H1 (cell line): ENCODE data around the gene LRRC14B. TPM values are rescaled to one million over a fixed set of nuclear protein-coding genes. Genes with fewer than 3 reads are reported as not detected.
A peak's percentile ranks its signal among the peaks of the same experiment; 100 is the strongest.

Source experiments
- ASH2L ChIP-seq: fragments of 200-600, 300-600 bp; sonication (generic); IDR thresholded peaks from one replicate; pipeline ENCODE4 v1.7.1; 2017; ENCODE audit warnings: low read length
- CEBPB ChIP-seq: IDR thresholded peaks from 2 replicates; pipeline ENCODE4 v1.6.1; 2012; ENCODE audit warnings: low read depth, low read length
- CTBP2 ChIP-seq: IDR thresholded peaks from 2 replicates; pipeline ENCODE4 v1.7.0; 2011; ENCODE audit warnings: borderline replicate concordance, mild to moderate bottlenecking, moderate library complexity, mixed read lengths, low read length; ENCODE audit not compliant: insufficient read depth, insufficient read length
- JUND ChIP-seq: IDR thresholded peaks from 2 replicates; pipeline ENCODE4 v1.6.1; 2011; ENCODE audit warnings: mild to moderate bottlenecking, improper control_type of control experiment, low read length
- KDM4A ChIP-seq: IDR thresholded peaks from one replicate; pipeline ENCODE4 v1.7.1; 2012; ENCODE audit warnings: low read depth, mild to moderate bottlenecking, moderate library complexity, low read length, inconsistent platforms; ENCODE audit not compliant: severe bottlenecking
- POLR2A ChIP-seq, 2 experiments: IDR thresholded peaks; 1 replicate in 1 of 2; 2 replicates in 1 of 2; pipeline ENCODE4 v1.6.1; 2011; ENCODE audit warnings: low read depth in 2 of 2, low read length in 2 of 2, mild to moderate bottlenecking in 2 of 2; ENCODE audit errors: control extremely low read depth in 1 of 2
- POU5F1 ChIP-seq: IDR thresholded peaks from 2 replicates; pipeline ENCODE4 v1.6.1; 2011; ENCODE audit warnings: low read depth, mild to moderate bottlenecking, low read length, moderate library complexity
- SP1 ChIP-seq: IDR thresholded peaks from 2 replicates; pipeline ENCODE4 v1.6.1; 2011; ENCODE audit warnings: low read depth, low read length
- SP2 ChIP-seq: IDR thresholded peaks from 2 replicates; pipeline ENCODE4 v1.6.1; 2012; ENCODE audit warnings: mild to moderate bottlenecking, low read length, inconsistent platforms
- YY1 ChIP-seq: IDR thresholded peaks from 2 replicates; pipeline ENCODE4 v1.6.1; 2011; ENCODE audit warnings: low read depth, mild to moderate bottlenecking, low read length
- polyA plus RNA-seq, 7 experiments: library from polyadenylated mRNA; depleted of rRNA in 3 of 7; stranded (reverse) in 5 of 7; unstranded in 2 of 7; fragments of >200 nt in 5 of 7; fragments of 200-250 nt in 2 of 7; gene quantifications; 1 replicate in 5 of 7; 2 replicates in 1 of 7; 4 replicates in 1 of 7; pipeline versions ENCODE4 v1.2.1 to v1.2.3, GENCODE V29; 2011 to 2013; ENCODE audit warnings: missing spikeins in 2 of 7, mixed read lengths in 2 of 7
- total RNA-seq: library from RNA; stranded (reverse); fragmentation: NEBNext Ultra II Directional; extraction: Animal tissue kit (Norgen Biotek cat#: 25700); gene quantifications from 2 replicates; pipeline ENCODE4 v1.2.1, GENCODE V29; 2021
- TF ChIP-seq, protein P1 (sequence below): IDR thresholded peaks from 2 replicates; pipeline ENCODE4 v1.6.1; 2012; ENCODE audit warnings: inconsistent platforms

LRRC14B gene
- total and polyA plus RNA-seq, 2 of the 8 experiments (the other 6 are each of a cell fraction or from before 2014, with no cell fraction given), result not detected

DNA sequence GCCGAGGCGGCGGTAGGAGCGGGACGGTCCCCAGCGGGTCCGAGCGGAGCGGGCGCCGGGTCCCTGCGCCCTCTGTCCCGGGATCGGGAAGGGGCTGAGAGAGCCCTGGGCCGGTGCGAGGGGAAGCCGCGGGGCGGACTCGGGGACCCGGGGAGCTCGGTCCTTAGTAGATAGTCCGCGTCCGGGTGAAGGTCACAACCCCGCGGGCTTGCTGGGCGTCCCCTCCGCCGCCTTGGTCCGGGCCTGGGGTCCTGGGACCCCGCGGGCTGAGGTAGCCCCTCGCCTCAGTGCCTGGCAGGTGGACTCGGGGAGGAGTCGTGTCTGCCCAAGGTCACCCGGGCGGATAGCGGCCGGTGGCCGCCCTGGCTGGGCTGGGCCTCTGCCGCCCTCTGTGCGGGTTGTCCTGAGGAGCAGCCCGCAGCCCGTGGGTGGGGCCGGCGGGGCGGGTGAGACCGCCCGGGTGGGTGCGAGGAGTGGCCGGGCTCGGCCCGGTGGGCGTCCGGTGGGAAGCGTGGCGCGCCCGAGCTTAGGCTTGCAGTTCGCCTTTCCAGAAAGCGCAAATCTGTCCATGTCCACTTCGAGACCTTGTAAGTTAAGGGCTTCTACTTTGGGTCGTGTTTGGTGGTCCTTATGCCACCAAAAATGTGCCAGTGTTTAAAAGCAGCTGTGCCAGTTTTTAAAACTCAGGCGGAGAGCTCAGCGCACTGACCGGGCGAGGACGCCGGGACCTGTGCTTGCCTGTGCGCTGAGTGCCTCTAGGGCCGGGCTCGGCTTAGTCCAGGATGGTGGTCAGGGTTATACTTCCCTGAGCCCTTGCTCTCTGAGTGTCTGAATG lies 27.4 kb downstream of the LRRC14B start (continued):
- TF ChIP-seq KDM4A (peak; percentile 71), POU5F1 (no peak), POLR2A (IDR thresholded peaks at IDR 0.05; ENCODE audit: control extremely low read depth in 1 of 2, low read depth in 2 of 2, low read length in 2 of 2) (no peak), SP1 (no peak), SP2 (no peak), CTBP2 (no peak), ASH2L (no peak), CEBPB (no peak), YY1 (no peak), JUND (no peak)
- TF ChIP-seq, protein P1, sequence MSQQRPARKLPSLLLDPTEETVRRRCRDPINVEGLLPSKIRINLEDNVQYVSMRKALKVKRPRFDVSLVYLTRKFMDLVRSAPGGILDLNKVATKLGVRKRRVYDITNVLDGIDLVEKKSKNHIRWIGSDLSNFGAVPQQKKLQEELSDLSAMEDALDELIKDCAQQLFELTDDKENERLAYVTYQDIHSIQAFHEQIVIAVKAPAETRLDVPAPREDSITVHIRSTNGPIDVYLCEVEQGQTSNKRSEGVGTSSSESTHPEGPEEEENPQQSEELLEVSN, result 0 out of 2 replicates have a peak, but pooled peaks have one; percentile 29
